ENCODE data around the gene KIRREL3.
A peak's percentile ranks its signal among the peaks of the same experiment; 100 is the strongest.

KIRREL3 gene

GRCh38 chr11:126782810-126783209 lies 217.8 kb downstream of the KIRREL3 start:
- no peak for TF ChIP-seq CTCF (IDR thresholded peaks at IDR 0.05; ENCODE audit: insufficient read depth, low read length, poor library complexity, severe bottlenecking)
- Histone ChIP-seq H3K36me3 (ENCODE audit: control insufficient read depth, insufficient read depth, low read length) (no peaks in the 10 kb centered on the region), H3K4me3 (replicated peaks; ENCODE audit: low read depth, low read length) (no peak overlapping the region), H3K27me3 (replicated peaks; ENCODE audit: control insufficient read depth, insufficient read depth, low read length) (no peaks in the 10 kb centered on the region; the same call in 1 of the 2 replicates)
- no peak for DNase-seq (ENCODE audit: extremely low read depth, insufficient read length)

- no peak for DNase-seq (ENCODE audit: extremely low read depth, insufficient read length)
- Histone ChIP-seq H3K27me3 (replicated peaks; ENCODE audit: control insufficient read depth, insufficient read depth, low read length) (no peaks in the 10 kb centered on the region; the same call in 1 of the 2 replicates), H3K36me3 (ENCODE audit: control insufficient read depth, insufficient read depth, low read length) (no peaks in the 10 kb centered on the region), H3K4me3 (replicated peaks; ENCODE audit: low read depth, low read length) (no peak overlapping the region)
- no peak for TF ChIP-seq CTCF (IDR thresholded peaks at IDR 0.05; ENCODE audit: insufficient read depth, low read length, poor library complexity, severe bottlenecking)
These were observed 218.6 kb downstream of the KIRREL3 start for GRCh38 chr11:126781942-126782341.

GRCh38 chr11:126776119-126776518 lies 224.5 kb downstream of the KIRREL3 start:
- Histone ChIP-seq H3K27me3 (replicated peaks; ENCODE audit: control insufficient read depth, insufficient read depth, low read length) (no peaks in the 10 kb centered on the region; the same call in none of the 2 replicates), H3K36me3 (ENCODE audit: control insufficient read depth, insufficient read depth, low read length) (no peaks in the 10 kb centered on the region), H3K4me3 (replicated peaks; ENCODE audit: low read depth, low read length) (no peak overlapping the region)
- DNase-seq (ENCODE audit: extremely low read depth, insufficient read length) = no peak
- no peak for TF ChIP-seq CTCF (IDR thresholded peaks at IDR 0.05; ENCODE audit: insufficient read depth, low read length, poor library complexity, severe bottlenecking)

- DNase-seq (ENCODE audit: extremely low read depth, insufficient read length) = no peak
- TF ChIP-seq CTCF (IDR thresholded peaks at IDR 0.05; ENCODE audit: insufficient read depth, low read length, poor library complexity, severe bottlenecking) = no peak
- Histone ChIP-seq H3K27me3 (replicated peaks; ENCODE audit: control insufficient read depth, insufficient read depth, low read length) (no peaks in the 10 kb centered on the region; the same call in none of the 2 replicates), H3K4me3 (replicated peaks; ENCODE audit: low read depth, low read length) (no peak overlapping the region), H3K36me3 (ENCODE audit: control insufficient read depth, insufficient read depth, low read length) (no peaks in the 10 kb centered on the region)
These were observed 228.3 kb downstream of the KIRREL3 start for GRCh38 chr11:126772267-126772666.

GRCh38 chr11:126768702-126769101 lies 231.9 kb downstream of the KIRREL3 start:
- no peaks in the 10 kb centered on the region; the same call in none of the 2 replicates for H3K27me3 ChIP-seq (replicated peaks; ENCODE audit: control insufficient read depth, insufficient read depth, low read length)
- no peak for DNase-seq (ENCODE audit: extremely low read depth, insufficient read length)
- TF ChIP-seq CTCF (IDR thresholded peaks at IDR 0.05; ENCODE audit: insufficient read depth, low read length, poor library complexity, severe bottlenecking) = no peak
- no peak overlapping the region for H3K4me3 ChIP-seq (replicated peaks; ENCODE audit: low read depth, low read length)
- no peaks in the 10 kb centered on the region for H3K36me3 ChIP-seq (ENCODE audit: control insufficient read depth, insufficient read depth, low read length)

- H3K4me3 ChIP-seq (replicated peaks; ENCODE audit: low read depth, low read length) = no peak overlapping the region
- TF ChIP-seq CTCF (IDR thresholded peaks at IDR 0.05; ENCODE audit: insufficient read depth, low read length, poor library complexity, severe bottlenecking) = peak; percentile 1
- no peaks in the 10 kb centered on the region for H3K36me3 ChIP-seq (ENCODE audit: control insufficient read depth, insufficient read depth, low read length)
- no peaks in the 10 kb centered on the region; the same call in none of the 2 replicates for H3K27me3 ChIP-seq (replicated peaks; ENCODE audit: control insufficient read depth, insufficient read depth, low read length)
- DNase-seq (ENCODE audit: extremely low read depth, insufficient read length) = no peak
These were observed 234.1 kb downstream of the KIRREL3 start for GRCh38 chr11:126766440-126766839.
